ENCODE results near the gene MFAP5. TPM values are rescaled to one million over a fixed set of nuclear protein-coding genes. Genes with fewer than 3 reads are reported as not detected.
"Not testable (repeated sequence)": the region's sequence is repeated elsewhere in the genome, so short reads cannot be mapped to it uniquely, and the experiment has no call there.

The MFAP5 gene
- total RNA-seq, 1 experiment from 2014 or later = 0.61 TPM

DNA sequence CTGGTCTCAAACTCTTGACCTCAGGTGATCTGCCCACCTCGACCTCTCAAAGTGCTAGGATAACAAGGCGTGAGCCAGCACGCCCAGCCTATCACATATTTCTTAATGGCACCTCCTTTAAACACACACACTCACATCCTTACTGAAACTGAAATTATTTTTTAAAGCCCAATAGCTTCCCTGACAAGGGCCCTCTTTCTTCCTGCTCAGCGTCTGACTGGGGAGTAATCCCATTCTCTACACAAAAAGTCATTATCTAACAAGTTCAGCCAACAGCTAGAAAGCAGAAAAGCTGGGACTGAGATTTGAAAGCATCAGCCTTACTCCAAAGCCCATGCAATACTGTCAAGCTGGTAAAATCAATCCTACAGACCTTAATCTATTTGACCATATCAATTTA lies 40.0 kb downstream of the MFAP5 start:
- H3K27ac Mint-ChIP-seq (ENCODE audit: unreplicated experiment) = no peak overlapping the region
- Histone ChIP-seq H3K9me3 (no peaks in the 10 kb centered on the region), H3K36me3 (ENCODE audit: control insufficient read depth, insufficient read depth, low read length) (no peaks in the 10 kb centered on the region), H3K27me3 (replicated peaks; ENCODE audit: control insufficient read depth, insufficient read depth, low read length) (no peaks in the 10 kb centered on the region), H3K4me3 (ENCODE audit: low read depth, low read length) (no peak overlapping the region), H3K4me1 (no peaks in the 10 kb centered on the region)
- H3K9me3 Mint-ChIP-seq (ENCODE audit: unreplicated experiment) = peaks cover 10% of the 10 kb centered on the region
- no TSS peak for BruUV-seq (replicated peaks)
- POLR2A ChIA-PET = no interaction called here
- H3K4me3 Mint-ChIP-seq (ENCODE audit: unreplicated experiment) = no peak overlapping the region
- CTCF ChIA-PET = no interaction called here
- no peaks in the 10 kb centered on the region for H3K4me1 Mint-ChIP-seq (ENCODE audit: low read depth, unreplicated experiment)
- intact Hi-C loops (cut with micrococcal nuclease; ENCODE audit: unreplicated experiment) = no loop called here
- TF ChIP-seq, protein P1, sequence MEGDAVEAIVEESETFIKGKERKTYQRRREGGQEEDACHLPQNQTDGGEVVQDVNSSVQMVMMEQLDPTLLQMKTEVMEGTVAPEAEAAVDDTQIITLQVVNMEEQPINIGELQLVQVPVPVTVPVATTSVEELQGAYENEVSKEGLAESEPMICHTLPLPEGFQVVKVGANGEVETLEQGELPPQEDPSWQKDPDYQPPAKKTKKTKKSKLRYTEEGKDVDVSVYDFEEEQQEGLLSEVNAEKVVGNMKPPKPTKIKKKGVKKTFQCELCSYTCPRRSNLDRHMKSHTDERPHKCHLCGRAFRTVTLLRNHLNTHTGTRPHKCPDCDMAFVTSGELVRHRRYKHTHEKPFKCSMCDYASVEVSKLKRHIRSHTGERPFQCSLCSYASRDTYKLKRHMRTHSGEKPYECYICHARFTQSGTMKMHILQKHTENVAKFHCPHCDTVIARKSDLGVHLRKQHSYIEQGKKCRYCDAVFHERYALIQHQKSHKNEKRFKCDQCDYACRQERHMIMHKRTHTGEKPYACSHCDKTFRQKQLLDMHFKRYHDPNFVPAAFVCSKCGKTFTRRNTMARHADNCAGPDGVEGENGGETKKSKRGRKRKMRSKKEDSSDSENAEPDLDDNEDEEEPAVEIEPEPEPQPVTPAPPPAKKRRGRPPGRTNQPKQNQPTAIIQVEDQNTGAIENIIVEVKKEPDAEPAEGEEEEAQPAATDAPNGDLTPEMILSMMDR (IDR thresholded peaks at IDR 0.05; ENCODE audit: insufficient read depth in 1 of 2, low read depth in 1 of 2, low read length in 1 of 2, severe bottlenecking in 1 of 2, unreplicated experiment in 1 of 2) = no peak
- no peak for DNase-seq
- H3K27me3 Mint-ChIP-seq (ENCODE audit: insufficient read depth, unreplicated experiment) = peaks cover 2% of the 10 kb centered on the region
- no peaks in the 10 kb centered on the region for H3K36me3 Mint-ChIP-seq (ENCODE audit: insufficient read depth, unreplicated experiment)

DNA sequence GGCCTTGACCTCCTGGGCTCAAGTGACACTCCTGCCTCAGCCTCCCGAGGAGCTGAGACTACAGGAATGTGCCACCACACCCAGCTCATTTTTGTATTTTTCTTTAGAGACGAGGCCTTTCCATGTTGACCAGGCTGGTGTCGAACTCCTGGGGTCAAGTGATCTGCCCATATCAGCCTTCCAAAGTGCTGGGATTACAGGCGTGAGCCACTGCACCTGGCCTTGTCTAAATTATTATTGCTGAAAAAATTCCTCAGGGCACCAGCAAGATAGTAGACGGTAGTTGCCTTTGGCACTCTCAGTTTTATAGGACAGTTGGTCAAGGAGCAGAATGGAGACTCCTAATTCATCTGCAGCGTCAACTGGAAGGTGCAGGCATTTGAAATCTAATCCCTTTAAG lies 47.4 kb downstream of the MFAP5 start:
- Histone ChIP-seq H3K27me3 (replicated peaks; ENCODE audit: control insufficient read depth, insufficient read depth, low read length) (no peaks in the 10 kb centered on the region), H3K36me3 (ENCODE audit: control insufficient read depth, insufficient read depth, low read length) (no peaks in the 10 kb centered on the region), H3K9me3 (no peaks in the 10 kb centered on the region), H3K4me1 (no peaks in the 10 kb centered on the region), H3K4me3 (ENCODE audit: low read depth, low read length) (no peak overlapping the region)
- CTCF ChIA-PET = no interaction called here
- DNase-seq = no peak
- Mint-ChIP-seq H3K4me1 (ENCODE audit: low read depth, unreplicated experiment) (no peaks in the 10 kb centered on the region), H3K27ac (ENCODE audit: unreplicated experiment) (no peak overlapping the region), H3K36me3 (ENCODE audit: insufficient read depth, unreplicated experiment) (no peaks in the 10 kb centered on the region), H3K9me3 (ENCODE audit: unreplicated experiment) (no peaks in the 10 kb centered on the region), H3K4me3 (ENCODE audit: unreplicated experiment) (no peak overlapping the region), H3K27me3 (ENCODE audit: insufficient read depth, unreplicated experiment) (peaks cover 3% of the 10 kb centered on the region)
- BruUV-seq (replicated peaks) = no TSS peak
- intact Hi-C loops (cut with micrococcal nuclease; ENCODE audit: unreplicated experiment) = no loop called here
- TF ChIP-seq, protein P1 (IDR thresholded peaks at IDR 0.05; ENCODE audit: insufficient read depth in 1 of 2, low read depth in 1 of 2, low read length in 1 of 2, severe bottlenecking in 1 of 2, unreplicated experiment in 1 of 2) = no peak
- POLR2A ChIA-PET = no interaction called here

DNA sequence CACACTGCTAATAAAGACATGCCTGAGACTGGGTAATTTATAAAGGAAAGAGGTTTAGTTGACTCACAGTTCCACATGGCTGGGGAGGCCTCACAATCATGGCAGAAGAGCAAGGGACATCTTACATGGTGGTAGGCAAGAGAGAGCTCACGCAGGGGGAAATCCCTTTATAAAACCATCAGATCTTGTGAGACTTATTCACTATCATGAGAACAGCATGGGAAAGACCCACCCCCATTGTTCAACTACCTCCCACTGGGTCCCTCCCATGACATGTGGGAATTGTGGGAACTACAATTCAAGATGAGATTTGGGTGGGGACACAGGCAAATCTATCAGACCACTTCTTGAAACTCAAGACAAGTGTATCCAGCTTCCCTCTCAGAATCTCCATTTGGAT lies 48.7 kb downstream of the MFAP5 start:
- H3K36me3 Mint-ChIP-seq (ENCODE audit: insufficient read depth, unreplicated experiment); H3K4me1 Mint-ChIP-seq (ENCODE audit: low read depth, unreplicated experiment); H3K36me3 ChIP-seq (ENCODE audit: control insufficient read depth, insufficient read depth, low read length); H3K27ac Mint-ChIP-seq (ENCODE audit: unreplicated experiment); DNase-seq; H3K27me3 Mint-ChIP-seq (ENCODE audit: insufficient read depth, unreplicated experiment); H3K27me3 ChIP-seq (replicated peaks; ENCODE audit: control insufficient read depth, insufficient read depth, low read length); H3K4me1 ChIP-seq; CTCF ChIA-PET; POLR2A ChIA-PET; H3K4me3 ChIP-seq (ENCODE audit: low read depth, low read length); H3K9me3 Mint-ChIP-seq (ENCODE audit: unreplicated experiment); H3K4me3 Mint-ChIP-seq (ENCODE audit: unreplicated experiment); H3K9me3 ChIP-seq; BruUV-seq (replicated peaks); intact Hi-C loops (cut with micrococcal nuclease; ENCODE audit: unreplicated experiment): not testable (repeated sequence)

DNA sequence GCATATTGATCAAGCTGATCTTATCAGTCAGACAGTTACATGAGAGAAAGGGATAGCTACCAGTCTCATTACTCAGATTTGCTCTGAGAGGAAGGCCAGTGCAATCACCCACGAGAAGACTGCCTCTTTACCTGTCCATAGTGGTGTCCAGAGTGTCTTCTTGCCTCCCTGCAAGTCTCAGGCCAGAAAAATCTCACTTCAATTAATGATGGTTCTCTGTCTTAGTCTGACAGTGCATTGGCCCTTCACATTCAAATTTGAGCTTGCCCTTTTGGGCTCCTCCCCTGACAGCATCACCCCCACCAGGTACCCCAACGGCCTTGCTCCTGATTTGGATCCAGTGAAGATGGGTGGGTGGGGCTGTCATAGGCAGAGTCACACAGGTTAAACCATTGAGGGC lies 50.0 kb downstream of the MFAP5 start, which contains the start of gene AICDA:
Gene AICDA, minus strand, starts transcription at position 231 of the 400 bp plus-strand sequence. Its CDS starts 92 bp downstream, at position 139.
- no peaks in the 10 kb centered on the region for H3K9me3 ChIP-seq
- ChIA-PET CTCF (interaction anchor here (0.9 kb wide), 1 partner anchor 69 kb away, joined by 3 read pairs; no protein-coding TSS in a partner anchor), POLR2A (no interaction called here)
- H3K27me3 ChIP-seq (replicated peaks; ENCODE audit: control insufficient read depth, insufficient read depth, low read length) = no peaks in the 10 kb centered on the region
- Mint-ChIP-seq H3K4me1 (ENCODE audit: low read depth, unreplicated experiment) (no peaks in the 10 kb centered on the region), H3K9me3 (ENCODE audit: unreplicated experiment) (no peaks in the 10 kb centered on the region), H3K27ac (ENCODE audit: unreplicated experiment) (no peak within 1 kb of the TSS), H3K36me3 (ENCODE audit: insufficient read depth, unreplicated experiment) (no peaks in the 10 kb centered on the region), H3K27me3 (ENCODE audit: insufficient read depth, unreplicated experiment) (peaks cover 6% of the 10 kb centered on the region), H3K4me3 (ENCODE audit: unreplicated experiment) (no peak within 1 kb of the TSS)
- no peak within 1 kb of the TSS for H3K4me3 ChIP-seq (ENCODE audit: low read depth, low read length)
- H3K36me3 ChIP-seq (ENCODE audit: control insufficient read depth, insufficient read depth, low read length) = no peaks in the 10 kb centered on the region
- no TSS peak for BruUV-seq (replicated peaks)
- DNase-seq = no peak
- H3K4me1 ChIP-seq = no peaks in the 10 kb centered on the region
- TF ChIP-seq, protein P1 (IDR thresholded peaks at IDR 0.05; ENCODE audit: insufficient read depth in 1 of 2, low read depth in 1 of 2, low read length in 1 of 2, severe bottlenecking in 1 of 2, unreplicated experiment in 1 of 2) = no peak
- intact Hi-C loops (cut with micrococcal nuclease; ENCODE audit: unreplicated experiment) = no loop called here
